AG04450 (cell line): ENCODE measurements around the gene CNTNAP4. TPM values are rescaled to one million over a fixed set of nuclear protein-coding genes. Genes with fewer than 3 reads are reported as not detected.

Experiments
- CTCF ChIA-PET: fragments of 300-600, 350-600 bp; formaldehyde crosslinking; extraction: SDS; loops from one replicate; lab custom pipeline; 2022; ENCODE audit warnings: antibody characterized with exemption, inconsistent platforms; lab: Charles Lee
- POLR2A ChIA-PET: fragments of 350-600 bp; formaldehyde crosslinking; extraction: SDS; loops from one replicate; lab custom pipeline; 2021; ENCODE audit warnings: antibody characterized with exemption, inconsistent platforms; lab: Yijun Ruan, JAX
- DNase-seq: peaks from one replicate; pipeline ENCODE4 v3.0.0-alpha.2; 2011; ENCODE audit warnings: low read depth, low spot score
- H3K27ac ChIP-seq: one replicate; pipeline ENCODE4 v1.5.1; 2012; ENCODE audit warnings: low read depth, low read length, control low read depth
- H3K27me3 ChIP-seq: one replicate; pipeline ENCODE4 v1.6.0; 2012; ENCODE audit warnings: low read length; ENCODE audit not compliant: control insufficient read depth, insufficient read depth
- H3K4me3 ChIP-seq: 2 replicates; pipeline ENCODE4 v1.5.1; 2011; ENCODE audit warnings: mild to moderate bottlenecking, low read depth, low read length, control low read depth
- H3K9me3 ChIP-seq: 2 replicates; pipeline ENCODE4 v1.5.1; 2012; ENCODE audit warnings: low read length; ENCODE audit not compliant: control insufficient read depth, insufficient read depth
- CTCF ChIP-seq: IDR thresholded peaks from 2 replicates; pipeline ENCODE4 v1.5.1; 2011; ENCODE audit warnings: low read depth, low read length, control low read depth, inconsistent platforms
- polyA plus RNA-seq: library from polyadenylated mRNA; depleted of rRNA; stranded (reverse); fragments of >200 nt; gene quantifications from 2 replicates; pipeline ENCODE4 v1.2.3, GENCODE V29; 2011

CNTNAP4 gene
- polyA plus RNA-seq, 1 experiment = not detected

GRCh38 chr16:76532188-76532973 is 255.2 kb downstream of the CNTNAP4 start:
- ChIA-PET CTCF (no interaction called here), POLR2A (no interaction called here)
- no peak for TF ChIP-seq CTCF
- no peak overlapping the region for H3K4me3 ChIP-seq
- H3K9me3 ChIP-seq = no peaks in the 10 kb centered on the region
- H3K27me3 ChIP-seq = no peaks in the 10 kb centered on the region
- no peak for DNase-seq
- H3K27ac ChIP-seq = no peak overlapping the region

- Histone ChIP-seq H3K4me3 (no peak overlapping the region), H3K9me3 (no peaks in the 10 kb centered on the region), H3K27me3 (no peaks in the 10 kb centered on the region), H3K27ac (no peak overlapping the region)
- ChIA-PET POLR2A (no interaction called here), CTCF (no interaction called here)
- TF ChIP-seq CTCF = no peak
- no peak for DNase-seq
These were observed 262.4 kb downstream of the CNTNAP4 start for GRCh38 chr16:76539609-76540008.

GRCh38 chr16:76541070-76541469 is 263.9 kb downstream of the CNTNAP4 start:
- ChIA-PET POLR2A (no interaction called here), CTCF (interaction anchor here (0.6 kb wide), 1 partner anchor 1897 kb away, joined by 3 read pairs; no protein-coding TSS in a partner anchor)
- no peak for TF ChIP-seq CTCF
- H3K27me3 ChIP-seq = no peaks in the 10 kb centered on the region
- no peak for DNase-seq
- no peak overlapping the region for H3K27ac ChIP-seq
- no peaks in the 10 kb centered on the region for H3K9me3 ChIP-seq
- H3K4me3 ChIP-seq = no peak overlapping the region

- TF ChIP-seq CTCF = no peak
- no peak for DNase-seq
- ChIA-PET POLR2A (no interaction called here), CTCF (no interaction called here)
- Histone ChIP-seq H3K9me3 (no peaks in the 10 kb centered on the region), H3K4me3 (no peak overlapping the region), H3K27ac (no peak overlapping the region), H3K27me3 (no peaks in the 10 kb centered on the region)
These were observed 288.3 kb downstream of the CNTNAP4 start for GRCh38 chr16:76565542-76565941.

- no peak for TF ChIP-seq CTCF
- ChIA-PET POLR2A (no interaction called here), CTCF (interaction anchor here (0.6 kb wide), 1 partner anchor 71 kb away, joined by 4 read pairs; no protein-coding TSS in a partner anchor)
- DNase-seq = no peak
- Histone ChIP-seq H3K27me3 (no peaks in the 10 kb centered on the region), H3K9me3 (no peaks in the 10 kb centered on the region; the same call in 1 of the 2 replicates), H3K4me3 (no peak overlapping the region), H3K27ac (no peak overlapping the region)
These were observed 294.6 kb downstream of the CNTNAP4 start for GRCh38 chr16:76571755-76572154.
